Measurements from ENCODE around the gene MCTP1. TPM values are rescaled to one million over a fixed set of nuclear protein-coding genes. Genes with fewer than 3 reads are reported as not detected.

MCTP1 gene
- total and polyA plus RNA-seq, 5 donors: 0.84 to 5.7 (median 4.7) TPM

DNA sequence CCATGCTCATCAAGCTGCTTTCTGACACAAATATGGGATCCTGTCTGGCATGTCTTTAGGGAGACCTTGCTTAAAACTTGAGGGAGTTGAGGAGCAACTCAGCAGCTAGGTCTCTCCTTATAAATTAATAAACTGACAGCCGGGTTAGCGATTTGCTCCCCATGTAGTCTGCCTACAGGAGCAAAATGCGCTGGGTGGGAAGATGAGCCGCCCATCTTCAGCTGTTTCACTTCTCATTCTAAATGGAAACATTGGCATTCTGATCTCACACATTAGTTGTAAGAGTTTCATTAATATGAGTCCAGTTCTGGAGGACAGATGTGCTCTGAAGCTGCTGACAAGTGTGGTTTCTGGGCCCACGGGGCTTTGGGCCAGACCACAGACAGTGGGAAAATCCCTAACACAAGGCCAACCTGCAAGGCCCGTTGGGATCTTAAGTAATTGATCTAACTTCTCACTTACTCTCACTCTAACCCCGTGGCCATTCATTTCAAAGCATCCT, 197.0 kb downstream of the MCTP1 start:
- H3K9me3 ChIP-seq (ENCODE audit: control insufficient read depth, low read length): no peaks in the 10 kb centered on the region
- WGBS: 80% methylated on average over 7 of the region's 7 CpGs
- H3K4me1 ChIP-seq (ENCODE audit: control insufficient read depth, insufficient read depth, low read length): no peaks in the 10 kb centered on the region
- no peak for ATAC-seq
- H3K27me3 ChIP-seq (ENCODE audit: control insufficient read depth, insufficient read depth): no peaks in the 10 kb centered on the region
- intact Hi-C loops (cut with DNase I): no loop called here
- H3K4me3 ChIP-seq (ENCODE audit: low read length): no peak overlapping the region
- H3K27ac ChIP-seq (ENCODE audit: low read length): no peak overlapping the region
- DNase-seq: peak in 1 of 3 donors; percentile 28

DNA sequence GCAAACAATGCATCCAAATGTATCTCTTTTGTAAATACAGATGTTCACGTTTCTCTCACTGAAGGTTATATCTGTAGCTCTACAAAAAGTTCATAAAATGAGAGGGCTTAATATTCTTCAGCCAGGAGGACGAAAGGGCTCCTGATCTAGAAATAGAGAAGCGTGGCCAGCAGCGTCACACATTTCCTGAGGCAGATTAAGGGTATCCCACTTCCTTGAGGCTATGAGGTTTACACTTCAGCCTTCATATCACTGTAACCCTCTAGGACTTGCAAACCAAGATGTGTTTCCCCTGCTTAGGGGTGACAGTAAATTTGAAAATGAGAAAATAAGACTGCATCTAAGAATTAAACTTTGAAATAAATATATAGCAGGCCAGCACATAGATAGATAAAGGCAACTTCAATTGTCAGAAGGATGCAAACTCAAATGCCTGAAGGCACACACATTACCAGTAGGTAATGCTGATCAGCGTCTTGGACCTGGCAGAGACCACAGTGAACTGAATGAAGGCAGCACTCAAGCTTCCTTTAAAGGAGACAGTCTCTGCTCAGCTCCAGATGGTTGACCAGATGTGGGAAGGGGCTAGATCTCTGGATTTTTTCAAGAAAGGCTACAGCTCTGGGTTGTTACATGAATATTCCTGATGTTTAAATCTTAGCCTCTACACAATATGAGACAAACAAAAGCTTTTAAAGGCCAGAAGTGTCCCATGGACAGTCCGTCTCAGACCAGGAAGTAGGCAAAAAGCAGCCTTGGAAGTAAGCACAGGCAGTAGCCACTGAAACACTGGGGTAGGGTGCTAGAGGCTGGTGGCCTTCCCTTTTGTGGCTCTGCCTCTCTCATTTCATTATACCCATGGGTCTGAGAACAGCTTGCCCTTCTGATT, 197.7 kb downstream of the MCTP1 start:
- ATAC-seq: no peak
- Histone ChIP-seq H3K9me3 (ENCODE audit: control insufficient read depth, low read length) (no peaks in the 10 kb centered on the region), H3K4me1 (ENCODE audit: control insufficient read depth, insufficient read depth, low read length) (no peaks in the 10 kb centered on the region), H3K27me3 (ENCODE audit: control insufficient read depth, insufficient read depth) (no peaks in the 10 kb centered on the region), H3K27ac (ENCODE audit: low read length) (no peak overlapping the region), H3K4me3 (ENCODE audit: low read length) (no peak overlapping the region)
- DNase-seq: peak in 1 of 3 donors; percentile 43
- intact Hi-C loops (cut with DNase I): no loop called here
- WGBS: 60% methylated on average over 6 of the region's 6 CpGs

DNA sequence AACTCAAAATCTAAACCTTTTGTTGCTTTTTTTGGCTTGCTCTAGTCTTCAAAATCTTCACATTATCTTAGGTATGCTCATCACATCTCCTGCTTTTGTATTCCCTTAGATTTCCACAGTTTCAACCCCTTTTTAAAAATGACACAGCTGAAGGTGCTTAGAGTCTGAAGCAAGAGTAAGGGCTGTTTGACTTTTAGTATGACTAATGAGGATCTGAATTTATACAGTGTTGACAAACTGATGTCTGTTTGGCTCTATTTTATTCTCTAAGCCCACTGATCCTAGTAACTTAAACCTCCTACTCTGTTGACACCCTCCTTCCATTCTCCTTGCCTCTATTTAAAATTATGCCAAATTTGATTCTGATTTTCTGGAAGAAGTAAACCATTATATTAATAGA, 200.1 kb downstream of the MCTP1 start:
- no peaks in the 10 kb centered on the region for H3K4me1 ChIP-seq (ENCODE audit: control insufficient read depth, insufficient read depth, low read length)
- no peaks in the 10 kb centered on the region for H3K9me3 ChIP-seq (ENCODE audit: control insufficient read depth, low read length)
- intact Hi-C loops (cut with DNase I): no loop called here
- DNase-seq (no peak), ATAC-seq (no peak)
- H3K27ac ChIP-seq (ENCODE audit: low read length): no peak overlapping the region
- H3K27me3 ChIP-seq (ENCODE audit: control insufficient read depth, insufficient read depth): no peaks in the 10 kb centered on the region
- no peak overlapping the region for H3K4me3 ChIP-seq (ENCODE audit: low read length)

DNA sequence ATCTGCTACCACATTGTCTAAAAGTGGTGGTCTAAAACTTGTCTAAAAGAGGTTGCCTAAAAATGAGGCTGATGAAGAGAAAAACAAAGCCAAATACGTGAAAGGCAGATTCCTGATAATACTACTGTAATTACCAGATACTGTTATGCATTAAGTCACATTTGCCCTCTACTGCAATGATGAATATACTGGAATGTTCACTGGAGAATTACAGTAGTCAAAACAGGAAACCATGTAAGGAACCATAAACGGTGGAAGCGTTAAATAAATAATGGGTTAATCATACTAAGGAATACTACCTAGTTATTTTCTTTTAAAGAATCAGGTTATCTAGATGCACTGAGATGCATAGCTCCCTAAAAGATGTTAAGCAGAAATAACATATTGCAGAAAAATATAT, 201.3 kb downstream of the MCTP1 start:
- no peaks in the 10 kb centered on the region for H3K4me1 ChIP-seq (ENCODE audit: control insufficient read depth, insufficient read depth, low read length)
- WGBS: 74% methylated on average over 3 of the region's 3 CpGs
- ATAC-seq: no peak
- intact Hi-C loops (cut with DNase I): no loop called here
- H3K4me3 ChIP-seq (ENCODE audit: low read length): no peak overlapping the region
- H3K27ac ChIP-seq (ENCODE audit: low read length): no peak overlapping the region
- no peak for DNase-seq
- H3K27me3 ChIP-seq (ENCODE audit: control insufficient read depth, insufficient read depth): no peaks in the 10 kb centered on the region
- H3K9me3 ChIP-seq (ENCODE audit: control insufficient read depth, low read length): no peaks in the 10 kb centered on the region

DNA sequence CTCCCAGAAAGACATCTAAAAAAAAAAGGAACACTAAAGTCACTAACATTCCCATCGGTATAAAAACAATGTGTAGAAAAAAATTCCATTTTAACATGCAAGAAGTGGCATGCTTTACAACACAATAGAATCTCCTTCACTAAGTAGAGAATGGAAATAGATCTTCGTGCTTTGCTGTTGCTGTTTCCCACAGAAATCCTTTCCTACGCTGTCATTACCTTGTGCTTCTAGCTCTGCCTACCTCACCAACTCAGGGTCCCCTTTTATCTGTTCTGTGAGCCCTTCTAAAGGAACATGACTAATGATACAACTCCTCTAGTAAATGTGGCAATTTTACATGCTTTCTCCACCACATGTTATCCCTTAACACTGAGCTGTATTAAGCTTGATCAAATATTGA, 202.9 kb downstream of the MCTP1 start:
- no peak overlapping the region for H3K27ac ChIP-seq (ENCODE audit: low read length)
- 29% methylated on average over 3 of the region's 3 CpGs for WGBS
- intact Hi-C loops (cut with DNase I): no loop called here
- peak overlapping the region; percentile 27 for H3K4me3 ChIP-seq (ENCODE audit: low read length)
- H3K9me3 ChIP-seq (ENCODE audit: control insufficient read depth, low read length): no peaks in the 10 kb centered on the region
- H3K27me3 ChIP-seq (ENCODE audit: control insufficient read depth, insufficient read depth): no peaks in the 10 kb centered on the region
- H3K4me1 ChIP-seq (ENCODE audit: control insufficient read depth, insufficient read depth, low read length): no peaks in the 10 kb centered on the region
- DNase-seq: no peak
- ATAC-seq: no peak

DNA sequence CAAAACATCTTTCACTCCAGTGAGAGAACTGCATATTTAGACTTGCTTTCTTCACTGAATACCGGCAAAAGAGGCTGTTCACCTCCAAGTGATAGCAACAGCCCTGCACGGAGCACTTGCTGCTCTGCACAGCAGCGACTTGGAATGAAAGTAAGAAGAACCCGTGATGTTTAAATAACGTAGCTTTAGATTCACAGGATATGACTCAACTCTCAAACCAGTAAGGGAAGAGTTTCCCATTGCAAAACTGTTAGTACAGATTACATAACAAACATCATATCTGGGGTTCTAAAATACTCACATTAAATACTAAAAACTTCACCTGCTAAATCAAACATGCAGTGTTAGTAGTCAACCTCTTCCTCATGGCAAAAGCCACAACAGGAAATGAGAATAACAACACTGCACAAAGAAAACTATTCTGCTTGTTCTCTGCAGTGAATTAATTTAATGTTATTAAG, 203.4 kb downstream of the MCTP1 start:
- Histone ChIP-seq H3K4me3 (ENCODE audit: low read length) (peak overlapping the region; percentile 27), H3K27ac (ENCODE audit: low read length) (no peak overlapping the region), H3K27me3 (ENCODE audit: control insufficient read depth, insufficient read depth) (no peaks in the 10 kb centered on the region), H3K9me3 (ENCODE audit: control insufficient read depth, low read length) (no peaks in the 10 kb centered on the region), H3K4me1 (ENCODE audit: control insufficient read depth, insufficient read depth, low read length) (no peaks in the 10 kb centered on the region)
- ATAC-seq (peak; percentile 55 to 59), DNase-seq (peak; percentile 20 to 62 (median 54))
- intact Hi-C loops (cut with DNase I): no loop called here
- 16% methylated on average over 5 of the region's 5 CpGs for WGBS

DNA sequence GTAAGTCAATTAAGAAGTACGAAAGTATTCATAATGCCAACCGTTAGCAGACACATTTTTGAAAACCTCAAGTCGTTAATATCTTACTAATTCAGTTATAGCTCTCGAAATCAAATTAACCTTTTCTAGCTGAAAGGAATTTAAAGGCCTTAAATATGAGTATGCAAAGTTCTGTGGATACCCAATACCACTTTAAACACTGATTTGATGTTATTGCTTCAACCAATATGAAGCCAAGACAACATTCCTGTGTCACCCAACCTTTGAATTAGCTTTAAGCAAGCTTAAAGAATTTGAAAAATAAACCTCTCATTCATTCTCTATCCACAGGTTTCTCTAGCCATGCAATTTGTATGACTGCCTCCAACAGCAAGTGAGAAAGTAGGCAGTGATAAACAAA, 204.5 kb downstream of the MCTP1 start:
- intact Hi-C loops (cut with DNase I): no loop called here
- H3K9me3 ChIP-seq (ENCODE audit: control insufficient read depth, low read length): no peaks in the 10 kb centered on the region
- peak overlapping the region; percentile 38 for H3K4me3 ChIP-seq (ENCODE audit: low read length)
- no peak overlapping the region for H3K27ac ChIP-seq (ENCODE audit: low read length)
- H3K27me3 ChIP-seq (ENCODE audit: control insufficient read depth, insufficient read depth): no peaks in the 10 kb centered on the region
- ATAC-seq: no peak
- WGBS: 68% methylated on average over 4 of the region's 4 CpGs
- no peaks in the 10 kb centered on the region for H3K4me1 ChIP-seq (ENCODE audit: control insufficient read depth, insufficient read depth, low read length)
- DNase-seq: no peak

DNA sequence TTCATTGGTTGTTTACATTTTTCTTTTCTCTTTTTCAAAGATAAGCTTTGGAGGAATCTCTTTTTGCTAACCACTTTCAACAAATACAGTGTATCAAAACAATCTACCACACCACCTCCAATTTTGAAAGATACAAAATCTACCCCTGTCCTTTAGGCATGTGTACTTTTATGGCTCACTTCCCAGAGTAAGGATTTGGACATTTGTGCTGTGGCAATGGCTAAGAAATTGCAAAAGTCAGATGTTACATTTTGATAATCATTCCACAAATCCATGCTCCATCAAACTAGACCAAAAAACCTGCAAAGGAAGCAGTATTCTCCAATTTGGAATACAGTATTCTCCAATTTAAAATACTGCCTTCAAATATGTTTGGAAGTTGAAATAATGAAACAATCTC, 204.9 kb downstream of the MCTP1 start:
- ATAC-seq (no peak), DNase-seq (no peak)
- Histone ChIP-seq H3K27ac (ENCODE audit: low read length) (no peak overlapping the region), H3K27me3 (ENCODE audit: control insufficient read depth, insufficient read depth) (no peaks in the 10 kb centered on the region), H3K9me3 (ENCODE audit: control insufficient read depth, low read length) (no peaks in the 10 kb centered on the region), H3K4me1 (ENCODE audit: control insufficient read depth, insufficient read depth, low read length) (no peaks in the 10 kb centered on the region), H3K4me3 (ENCODE audit: low read length) (peak overlapping the region; percentile 38)
- intact Hi-C loops (cut with DNase I): no loop called here

DNA sequence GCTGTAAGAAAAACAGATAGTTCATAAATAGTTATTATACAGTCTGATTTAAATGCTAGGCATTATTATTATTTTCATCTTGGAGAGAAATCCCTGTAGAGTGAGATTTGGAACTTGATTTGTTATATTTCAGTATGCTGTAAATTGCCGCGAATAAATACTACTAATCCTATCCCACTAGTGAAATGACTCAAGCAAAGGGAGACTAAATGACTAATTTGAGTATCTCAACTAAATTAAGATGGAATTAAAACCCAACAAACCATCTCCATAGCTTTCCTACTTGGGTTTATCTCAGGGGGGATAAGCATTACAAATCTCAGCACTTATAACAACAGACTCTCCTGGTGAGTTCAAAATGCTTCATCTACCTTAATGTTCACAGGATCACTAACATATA, 206.0 kb downstream of the MCTP1 start:
- 96% methylated on average over 2 of the region's 2 CpGs for WGBS

DNA sequence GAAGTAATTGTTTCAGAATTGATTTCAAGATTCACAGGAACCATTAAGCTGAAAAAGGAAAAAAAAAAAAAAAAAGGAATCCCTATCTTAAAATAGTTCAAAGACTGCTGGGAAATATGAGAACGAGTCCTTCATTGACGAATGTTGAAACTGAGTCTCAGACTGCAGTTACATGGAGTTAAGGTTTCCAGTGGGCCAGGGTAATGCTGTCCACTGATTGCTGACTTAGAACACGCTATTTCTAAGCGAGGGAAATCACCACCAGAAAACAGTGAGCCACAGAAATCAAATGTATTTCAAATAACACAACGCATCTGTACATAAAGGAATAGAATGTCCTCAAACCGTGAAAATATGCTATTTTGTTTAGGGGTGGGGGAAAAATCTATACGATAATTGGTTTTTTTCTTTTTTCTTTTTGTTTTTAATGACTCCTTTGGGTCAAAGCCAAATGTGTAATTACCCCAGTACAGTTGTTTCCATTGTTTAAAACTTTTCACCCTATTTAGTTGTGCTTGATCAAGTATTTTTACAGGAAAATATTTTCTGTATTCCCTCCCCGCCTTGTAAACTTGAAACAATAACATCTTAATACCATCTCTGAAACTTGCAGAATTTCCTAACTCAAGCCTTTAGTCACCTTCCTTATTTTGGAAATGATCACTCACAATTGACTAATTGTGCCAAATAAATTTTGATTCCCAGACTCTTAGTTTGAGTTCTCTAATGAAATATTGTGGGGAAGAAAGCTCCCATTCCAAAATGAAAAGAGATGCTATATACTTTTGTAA, 208.3 kb downstream of the MCTP1 start:
- no peaks in the 10 kb centered on the region for H3K9me3 ChIP-seq (ENCODE audit: control insufficient read depth, low read length)
- H3K27me3 ChIP-seq (ENCODE audit: control insufficient read depth, insufficient read depth): no peaks in the 10 kb centered on the region
- DNase-seq (no peak), ATAC-seq (no peak)
- no peak overlapping the region for H3K4me3 ChIP-seq (ENCODE audit: low read length)
- no peak overlapping the region for H3K27ac ChIP-seq (ENCODE audit: low read length)
- H3K4me1 ChIP-seq (ENCODE audit: control insufficient read depth, insufficient read depth, low read length): no peaks in the 10 kb centered on the region
- intact Hi-C loops (cut with DNase I): no loop called here
- 61% methylated on average over 8 of the region's 8 CpGs for WGBS

More for the DNA sequence above, 206.0 kb downstream of the MCTP1 start:
- ATAC-seq (no peak), DNase-seq (no peak)
- H3K27me3 ChIP-seq (ENCODE audit: control insufficient read depth, insufficient read depth): no peaks in the 10 kb centered on the region
- no peak overlapping the region for H3K27ac ChIP-seq (ENCODE audit: low read length)
- no peaks in the 10 kb centered on the region for H3K4me1 ChIP-seq (ENCODE audit: control insufficient read depth, insufficient read depth, low read length)
- no peaks in the 10 kb centered on the region for H3K9me3 ChIP-seq (ENCODE audit: control insufficient read depth, low read length)
- intact Hi-C loops (cut with DNase I): no loop called here
- H3K4me3 ChIP-seq (ENCODE audit: low read length): no peak overlapping the region

DNA sequence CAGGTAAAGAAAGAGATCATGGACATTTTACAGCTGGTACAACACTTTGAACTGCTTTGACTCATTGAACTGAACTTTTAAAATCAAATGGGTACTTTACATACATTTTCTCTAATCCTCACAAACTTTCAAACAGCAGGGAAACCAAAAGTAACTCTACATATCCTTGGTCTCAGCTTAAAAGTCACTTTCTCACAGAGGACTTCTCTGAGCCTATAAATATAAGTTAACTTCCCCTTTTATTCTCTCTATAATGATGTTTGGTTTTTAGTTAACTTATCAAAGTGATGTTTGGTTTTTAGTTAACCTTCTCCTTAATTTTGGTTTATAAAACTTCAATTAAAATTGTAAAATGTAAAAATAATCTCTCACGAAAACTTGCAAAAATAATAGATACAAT, 209.8 kb downstream of the MCTP1 start:
- H3K27me3 ChIP-seq (ENCODE audit: control insufficient read depth, insufficient read depth): no peaks in the 10 kb centered on the region
- H3K4me1 ChIP-seq (ENCODE audit: control insufficient read depth, insufficient read depth, low read length): no peaks in the 10 kb centered on the region
- H3K27ac ChIP-seq (ENCODE audit: low read length): no peak overlapping the region
- no peak overlapping the region for H3K4me3 ChIP-seq (ENCODE audit: low read length)
- intact Hi-C loops (cut with DNase I): no loop called here
- H3K9me3 ChIP-seq (ENCODE audit: control insufficient read depth, low read length): no peaks in the 10 kb centered on the region
- DNase-seq (no peak), ATAC-seq (no peak)
- 89% methylated on average over 1 of the region's 1 CpG for WGBS
